ENCODE measurements around the gene CETN2. TPM values are rescaled to one million over a fixed set of nuclear protein-coding genes. Genes with fewer than 3 reads are reported as not detected.
"Not testable (repeated sequence)": the region's sequence is repeated elsewhere in the genome, so short reads cannot be mapped to it uniquely, and the experiment has no call there.

Gene CETN2
- total RNA-seq, 1 experiment from 2014 or later: 63.3 TPM

- no peak for TF ChIP-seq POLR2AphosphoS5 (IDR thresholded peaks at IDR 0.05; ENCODE audit: low read depth, low read length)
- no peak for TF ChIP-seq TCF7L2 (IDR thresholded peaks at IDR 0.05; ENCODE audit: low read depth, low read length)
- no peak for TF ChIP-seq SIN3A (IDR thresholded peaks at IDR 0.05; ENCODE audit: borderline replicate concordance, insufficient read depth, low read depth, low read length)
- TF ChIP-seq CTCF (IDR thresholded peaks at IDR 0.05): no peak
- TF ChIP-seq REST (IDR thresholded peaks at IDR 0.05; ENCODE audit: insufficient read depth in 1 of 2, low read depth in 2 of 2, low read length in 1 of 2): no peak
- H3K4me3 ChIP-seq (ENCODE audit: low read depth in 2 of 2, low read length in 2 of 2): no peak overlapping the region
- no peak overlapping the region for H3K27ac ChIP-seq (ENCODE audit: low read length)
- no TSS peak for BruUV-seq (replicated peaks)
- ATAC-seq (no peak), DNase-seq (ENCODE audit: low read depth, low spot score) (no peak)
- H3K4me1 ChIP-seq (ENCODE audit: control insufficient read depth, insufficient read depth, low read length): no peaks in the 10 kb centered on the region
- intact Hi-C loops (cut with micrococcal nuclease; ENCODE audit: unreplicated experiment): no loop called here
- POLR2A ChIA-PET: no interaction called here
- no peaks in the 10 kb centered on the region for H3K9me3 ChIP-seq (ENCODE audit: control insufficient read depth, insufficient read depth, low read depth, low read length)
- CTCF ChIA-PET: no interaction called here
- no peaks in the 10 kb centered on the region for H3K27me3 ChIP-seq (ENCODE audit: control insufficient read depth, insufficient read depth, low read length)
- no peaks in the 10 kb centered on the region for H3K36me3 ChIP-seq (ENCODE audit: control insufficient read depth, insufficient read depth, low read length)
- in situ Hi-C loops (cut with HindIII; ENCODE audit: low pct_unique_long_range_greater_than_20kb, low sequenced_read_pairs): no loop called here
Observed at GRCh38 chrX:152843852-152844251, 13.3 kb upstream of the CETN2 start.

GRCh38 chrX:152842772-152843338 is 12.3 kb upstream of the CETN2 start:
- in situ Hi-C loops (cut with HindIII; ENCODE audit: low pct_unique_long_range_greater_than_20kb, low sequenced_read_pairs) (no loop called here), intact Hi-C loops (cut with micrococcal nuclease; ENCODE audit: unreplicated experiment) (no loop called here)
- Histone ChIP-seq H3K9me3 (ENCODE audit: control insufficient read depth, insufficient read depth, low read depth, low read length) (no peaks in the 10 kb centered on the region), H3K4me3 (ENCODE audit: low read depth in 2 of 2, low read length in 2 of 2) (no peak overlapping the region), H3K36me3 (ENCODE audit: control insufficient read depth, insufficient read depth, low read length) (no peaks in the 10 kb centered on the region), H3K27me3 (ENCODE audit: control insufficient read depth, insufficient read depth, low read length) (no peaks in the 10 kb centered on the region), H3K4me1 (ENCODE audit: control insufficient read depth, insufficient read depth, low read length) (no peaks in the 10 kb centered on the region), H3K27ac (ENCODE audit: low read length) (no peak overlapping the region)
- TF ChIP-seq REST (IDR thresholded peaks at IDR 0.05; ENCODE audit: insufficient read depth in 1 of 2, low read depth in 2 of 2, low read length in 1 of 2) (no peak), SIN3A (IDR thresholded peaks at IDR 0.05; ENCODE audit: borderline replicate concordance, insufficient read depth, low read depth, low read length) (no peak), POLR2AphosphoS5 (IDR thresholded peaks at IDR 0.05; ENCODE audit: low read depth, low read length) (no peak), TCF7L2 (IDR thresholded peaks at IDR 0.05; ENCODE audit: low read depth, low read length) (no peak), CTCF (IDR thresholded peaks at IDR 0.05) (no peak)
- ChIA-PET POLR2A (no interaction called here), CTCF (no interaction called here)
- no peak for ATAC-seq
- BruUV-seq (replicated peaks): no TSS peak
- DNase-seq (ENCODE audit: low read depth, low spot score): no peak

- POLR2A ChIA-PET, CTCF ChIA-PET: not testable (repeated sequence)
Observed at GRCh38 chrX:152835470-152835869, 4.9 kb upstream of the CETN2 start.

More at GRCh38 chrX:152835470-152835869, 4.9 kb upstream of the CETN2 start:
- H3K27me3 ChIP-seq (ENCODE audit: control insufficient read depth, insufficient read depth, low read length); ATAC-seq; H3K4me1 ChIP-seq (ENCODE audit: control insufficient read depth, insufficient read depth, low read length); intact Hi-C loops (cut with micrococcal nuclease; ENCODE audit: unreplicated experiment); H3K9me3 ChIP-seq (ENCODE audit: control insufficient read depth, insufficient read depth, low read depth, low read length); DNase-seq (ENCODE audit: low read depth, low spot score); H3K36me3 ChIP-seq (ENCODE audit: control insufficient read depth, insufficient read depth, low read length); BruUV-seq (replicated peaks); in situ Hi-C loops (cut with HindIII; ENCODE audit: low pct_unique_long_range_greater_than_20kb, low sequenced_read_pairs); H3K27ac ChIP-seq (ENCODE audit: low read length); H3K4me3 ChIP-seq (ENCODE audit: low read depth in 2 of 2, low read length in 2 of 2): not testable (repeated sequence)

Data from Panc1 (cell line).